ENCODE measurements around the gene TMEM107.

- TF ChIP-seq, protein P1, sequence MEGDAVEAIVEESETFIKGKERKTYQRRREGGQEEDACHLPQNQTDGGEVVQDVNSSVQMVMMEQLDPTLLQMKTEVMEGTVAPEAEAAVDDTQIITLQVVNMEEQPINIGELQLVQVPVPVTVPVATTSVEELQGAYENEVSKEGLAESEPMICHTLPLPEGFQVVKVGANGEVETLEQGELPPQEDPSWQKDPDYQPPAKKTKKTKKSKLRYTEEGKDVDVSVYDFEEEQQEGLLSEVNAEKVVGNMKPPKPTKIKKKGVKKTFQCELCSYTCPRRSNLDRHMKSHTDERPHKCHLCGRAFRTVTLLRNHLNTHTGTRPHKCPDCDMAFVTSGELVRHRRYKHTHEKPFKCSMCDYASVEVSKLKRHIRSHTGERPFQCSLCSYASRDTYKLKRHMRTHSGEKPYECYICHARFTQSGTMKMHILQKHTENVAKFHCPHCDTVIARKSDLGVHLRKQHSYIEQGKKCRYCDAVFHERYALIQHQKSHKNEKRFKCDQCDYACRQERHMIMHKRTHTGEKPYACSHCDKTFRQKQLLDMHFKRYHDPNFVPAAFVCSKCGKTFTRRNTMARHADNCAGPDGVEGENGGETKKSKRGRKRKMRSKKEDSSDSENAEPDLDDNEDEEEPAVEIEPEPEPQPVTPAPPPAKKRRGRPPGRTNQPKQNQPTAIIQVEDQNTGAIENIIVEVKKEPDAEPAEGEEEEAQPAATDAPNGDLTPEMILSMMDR (IDR thresholded peaks at IDR 0.05; ENCODE audit: insufficient read depth, low read length, poor library complexity, severe bottlenecking): no peak
- TF ChIP-seq EZH2phosphoT487 (conservative IDR thresholded peaks at IDR 0.05; ENCODE audit: low read length): no peak
These were observed 42.2 kb downstream of the TMEM107 start for GRCh38 chr17:8133941-8134340.
